ENCODE data around the gene GPD2. TPM values are rescaled to one million over a fixed set of nuclear protein-coding genes. Genes with fewer than 3 reads are reported as not detected.

The GPD2 gene
- 25.2 and 31.0 TPM in 2 replicates for total RNA-seq

DNA sequence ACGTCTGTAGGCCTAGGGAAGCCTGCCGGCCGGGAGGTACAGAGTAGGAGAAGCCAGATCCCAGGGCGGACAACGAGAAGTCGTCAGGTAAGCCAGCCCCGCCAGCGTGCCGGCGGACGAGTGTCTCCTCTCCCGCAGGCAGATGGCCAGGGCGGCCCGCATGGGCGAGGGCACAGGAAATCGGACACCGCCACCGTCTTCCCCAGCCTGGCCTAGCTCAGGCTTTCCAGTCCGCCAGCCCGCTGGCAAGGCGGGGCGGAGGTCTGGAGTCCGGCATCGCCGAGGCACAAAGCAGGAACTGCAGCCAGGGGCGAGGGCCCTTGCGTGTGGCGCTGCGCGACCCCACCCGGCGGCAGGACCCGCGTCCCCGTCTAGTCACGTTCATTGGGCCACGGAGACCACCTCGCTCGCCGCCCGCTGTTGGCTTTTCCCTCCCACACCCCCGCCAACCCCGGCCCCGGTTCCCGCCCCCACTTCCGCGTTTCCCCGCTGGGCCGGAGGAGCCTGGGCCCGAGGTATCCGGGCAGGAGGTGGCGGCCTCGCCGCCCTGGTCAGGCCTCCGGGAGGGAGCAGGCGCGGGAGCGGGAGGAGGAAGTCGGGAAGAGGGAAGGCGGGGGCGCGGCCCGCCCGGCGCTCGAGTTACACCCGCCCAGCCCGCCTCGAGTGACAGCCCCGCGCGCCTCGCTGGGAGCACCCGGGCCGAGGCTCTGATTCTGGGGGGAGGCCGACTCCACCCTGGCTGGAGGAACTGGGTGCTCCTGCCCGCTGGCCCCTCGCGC is at the start of gene GPD2:
Gene GPD2, plus strand, starts transcription at position 662 of the 779 bp plus-strand sequence. CDS start 39,727 bp downstream, outside the sequence.

Other genes with a start within 250 kb of the GPD2 start
- gene NR4A2, start 103.7 kb upstream of the GPD2 start, total RNA-seq, result 1.0 and 57.6 TPM in 2 replicates